ENCODE measurements around the gene CDC34.

Gene CDC34

GRCh38 chr19:497491-497868 is 34.1 kb upstream of the CDC34 start:
- no peak for DNase-seq (ENCODE audit: low spot score)

- no peak for DNase-seq (ENCODE audit: low spot score)
Measured at GRCh38 chr19:497869-498510, 33.6 kb upstream of the CDC34 start.

DNA sequence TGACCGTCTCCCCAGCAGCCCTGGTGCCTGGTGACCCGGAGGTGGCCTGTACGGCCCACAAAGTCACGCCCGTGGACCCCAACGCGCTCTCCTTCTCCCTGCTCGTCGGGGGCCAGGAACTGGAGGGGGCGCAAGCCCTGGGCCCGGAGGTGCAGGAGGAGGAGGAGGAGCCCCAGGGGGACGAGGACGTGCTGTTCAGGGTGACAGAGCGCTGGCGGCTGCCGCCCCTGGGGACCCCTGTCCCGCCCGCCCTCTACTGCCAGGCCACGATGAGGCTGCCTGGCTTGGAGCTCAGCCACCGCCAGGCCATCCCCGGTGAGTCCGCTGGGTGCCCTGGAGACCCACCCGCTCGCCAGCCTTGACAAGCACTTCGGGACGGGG is 33.1 kb upstream of the CDC34 start:
- no peak for DNase-seq (ENCODE audit: low spot score)

- DNase-seq (ENCODE audit: low spot score): no peak
Measured at GRCh38 chr19:498977-499623, 32.5 kb upstream of the CDC34 start.

DNA sequence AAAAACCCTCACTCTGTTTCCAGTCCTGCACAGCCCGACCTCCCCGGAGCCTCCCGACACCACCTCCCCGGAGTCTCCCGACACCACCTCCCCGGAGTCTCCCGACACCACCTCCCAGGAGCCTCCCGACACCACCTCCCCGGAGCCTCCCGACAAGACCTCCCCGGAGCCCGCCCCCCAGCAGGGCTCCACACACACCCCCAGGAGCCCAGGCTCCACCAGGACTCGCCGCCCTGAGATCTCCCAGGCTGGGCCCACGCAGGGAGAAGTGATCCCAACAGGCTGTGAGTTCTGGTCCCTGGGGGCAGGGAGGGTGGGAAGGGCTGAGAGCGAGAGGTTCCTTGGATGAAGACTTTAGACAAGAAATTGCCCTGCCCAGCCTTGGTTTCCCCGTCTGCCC is 29.9 kb upstream of the CDC34 start:
- no peak for DNase-seq (ENCODE audit: low spot score)

DNA sequence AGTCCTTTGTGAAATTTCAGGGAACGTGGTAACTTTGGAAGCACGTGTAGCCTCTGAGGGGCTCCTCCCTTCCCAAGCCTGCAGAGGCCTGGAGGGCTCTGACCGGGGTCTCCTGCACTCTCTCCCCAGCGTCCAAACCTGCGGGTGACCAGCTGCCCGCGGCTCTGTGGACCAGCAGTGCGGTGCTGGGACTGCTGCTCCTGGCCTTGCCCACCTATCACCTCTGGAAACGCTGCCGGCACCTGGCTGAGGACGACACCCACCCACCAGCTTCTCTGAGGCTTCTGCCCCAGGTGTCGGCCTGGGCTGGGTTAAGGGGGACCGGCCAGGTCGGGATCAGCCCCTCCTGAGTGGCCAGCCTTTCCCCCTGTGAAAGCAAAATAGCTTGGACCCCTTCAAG is 26.9 kb upstream of the CDC34 start:
- no peak for DNase-seq (ENCODE audit: low spot score)

DNA sequence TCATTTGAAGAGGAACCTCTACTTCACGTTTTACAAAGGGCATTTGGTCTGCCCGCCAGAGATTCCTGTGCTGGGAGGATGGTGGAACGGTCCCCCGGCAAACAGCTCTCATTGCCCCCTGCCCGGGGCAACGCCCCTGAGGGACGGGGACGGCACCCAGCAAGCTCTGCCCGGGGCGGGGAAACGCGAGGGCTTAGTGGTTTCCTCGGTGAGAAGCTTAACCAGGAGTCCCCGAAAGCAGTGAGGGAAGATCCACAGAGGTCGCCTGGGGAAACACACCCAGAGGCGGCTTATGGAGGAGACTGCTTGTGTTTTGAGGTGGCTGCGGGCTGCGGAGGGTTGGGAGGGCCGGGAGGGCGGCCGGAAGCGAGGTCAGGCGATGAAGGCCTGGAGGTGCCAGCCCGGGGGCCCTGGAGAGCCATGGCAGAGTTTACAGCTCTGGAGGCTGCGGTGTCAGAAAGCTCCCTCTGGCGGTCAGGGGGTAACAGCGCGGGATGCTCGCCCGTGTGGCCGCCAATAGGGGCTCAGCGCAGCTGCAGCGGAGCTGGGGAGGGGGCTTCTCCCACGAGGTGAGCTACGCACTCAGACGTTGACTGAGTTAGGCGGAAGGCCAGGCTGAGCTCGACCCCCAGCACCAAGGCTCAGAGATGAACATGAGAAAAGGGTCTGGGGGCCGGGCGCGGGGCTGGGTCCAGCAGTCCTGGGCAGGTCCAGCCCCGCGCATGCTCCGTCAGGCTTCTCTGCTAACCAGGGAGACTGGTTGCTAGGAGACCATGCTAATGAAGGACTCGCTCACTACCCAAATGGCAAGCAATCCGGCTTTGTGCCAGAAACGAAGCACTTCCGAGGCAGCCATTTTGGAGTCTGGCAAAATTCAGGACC is 24.9 kb upstream of the CDC34 start:
- DNase-seq (ENCODE audit: low spot score): peak; percentile 100

DNA sequence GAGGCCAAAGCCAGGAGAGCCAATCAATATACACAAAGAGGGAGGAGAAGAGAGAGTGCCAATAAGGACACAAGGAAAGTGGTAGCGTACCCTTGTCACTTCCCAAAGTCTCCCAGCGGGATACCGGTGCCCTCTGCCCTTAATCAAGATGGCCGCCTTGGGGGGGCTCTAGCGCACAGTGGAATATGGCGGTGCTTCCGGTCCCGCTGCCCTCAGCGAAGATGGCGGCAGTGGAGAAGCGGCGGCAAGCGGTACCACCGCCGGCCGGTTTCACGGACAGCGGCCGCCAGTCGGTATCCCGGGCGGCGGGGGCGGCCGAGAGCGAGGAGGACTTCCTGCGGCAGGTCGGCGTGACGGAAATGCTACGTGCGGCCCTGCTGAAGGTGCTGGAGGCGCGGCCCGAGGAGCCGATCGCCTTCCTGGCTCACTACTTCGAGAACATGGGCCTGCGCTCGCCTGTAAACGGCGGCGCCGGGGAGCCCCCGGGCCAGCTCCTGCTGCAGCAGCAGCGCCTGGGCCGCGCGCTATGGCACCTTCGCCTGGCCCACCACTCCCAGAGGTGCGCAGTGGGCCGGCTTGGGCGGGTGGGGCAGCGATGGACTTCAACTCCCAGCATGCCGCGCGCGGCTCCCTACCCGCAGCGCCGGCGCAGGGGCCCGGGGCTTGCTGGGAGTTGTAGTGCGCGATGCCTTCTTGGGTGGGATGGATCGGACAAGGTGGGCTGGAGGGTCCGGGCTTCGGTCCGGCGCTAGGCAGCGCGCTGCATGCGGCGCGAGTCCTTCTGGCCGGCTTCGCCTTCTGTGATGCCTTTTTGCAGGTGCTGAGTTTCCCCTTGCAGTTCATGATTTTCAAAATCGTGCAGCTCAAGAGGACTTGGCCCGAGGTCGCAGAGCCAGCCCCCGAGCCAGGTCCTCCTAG is 24.0 kb upstream of the CDC34 start, which contains the start of gene TPGS1:
TSS of gene TPGS1 (plus strand) at position 212 of the 918 bp plus-strand sequence. CDS start at position 222, 10 bp downstream.
- DNase-seq (ENCODE audit: low spot score): peak; percentile 55

- no peak for DNase-seq (ENCODE audit: low spot score)
Measured at GRCh38 chr19:508204-509150, 23.1 kb upstream of the CDC34 start.

- DNase-seq (ENCODE audit: low spot score): peak; percentile 64
Measured at GRCh38 chr19:510606-511100, 20.9 kb upstream of the CDC34 start.

- DNase-seq (ENCODE audit: low spot score): no peak
Measured at GRCh38 chr19:511101-511851, 20.3 kb upstream of the CDC34 start.

- no peak for DNase-seq (ENCODE audit: low spot score)
Measured at GRCh38 chr19:512547-513365, 18.8 kb upstream of the CDC34 start.

GRCh38 chr19:513368-514165 is 18.0 kb upstream of the CDC34 start:
- no peak for DNase-seq (ENCODE audit: low spot score)

GRCh38 chr19:514166-514663 is 17.3 kb upstream of the CDC34 start:
- no peak for DNase-seq (ENCODE audit: low spot score)

GRCh38 chr19:517721-518597 is 13.6 kb upstream of the CDC34 start:
- DNase-seq (ENCODE audit: low spot score): no peak

- DNase-seq (ENCODE audit: low spot score): no peak
Measured at GRCh38 chr19:518598-519231, 12.8 kb upstream of the CDC34 start.

Data from COLO829 (cell line).